NCI-H2171 treated with DMSO at 0.1 percent for 48 hours (cell line): ENCODE measurements around the gene RAB5IF.
"Not testable (repeated sequence)": the region's sequence is repeated elsewhere in the genome, so short reads cannot be mapped to it uniquely, and the experiment has no call there.

Experiments
- DNase-seq: peaks from one replicate; lab custom pipeline; 2025; lab: John Stamatoyannopoulos, UW

The RAB5IF gene

GRCh38 chr20:36629719-36630681, 24.4 kb downstream of the RAB5IF start:
- DNase-seq, result no peak

GRCh38 chr20:36631646-36632045, 26.1 kb downstream of the RAB5IF start:
- no peak for DNase-seq

GRCh38 chr20:36632147-36632486, 26.5 kb downstream of the RAB5IF start:
- DNase-seq, result no peak

GRCh38 chr20:36632487-36633284, 27.1 kb downstream of the RAB5IF start:
- no peak for DNase-seq

- DNase-seq, result no peak
These were observed 27.8 kb downstream of the RAB5IF start for GRCh38 chr20:36633285-36633772.

GRCh38 chr20:36634342-36634741, 28.8 kb downstream of the RAB5IF start:
- no peak for DNase-seq

- not testable (repeated sequence) for DNase-seq
These were observed 33.4 kb downstream of the RAB5IF start for GRCh38 chr20:36638876-36639400.

GRCh38 chr20:36641506-36641843, 35.9 kb downstream of the RAB5IF start:
- DNase-seq, result no peak

- DNase-seq, result no peak
These were observed 36.6 kb downstream of the RAB5IF start for GRCh38 chr20:36642136-36642535.

GRCh38 chr20:36644032-36644705, 38.6 kb downstream of the RAB5IF start:
- DNase-seq, result no peak

- no peak for DNase-seq
These were observed 39.1 kb downstream of the RAB5IF start for GRCh38 chr20:36644706-36645095.

- no peak for DNase-seq
These were observed 39.8 kb downstream of the RAB5IF start for GRCh38 chr20:36645353-36645752.

GRCh38 chr20:36645998-36646397, 40.4 kb downstream of the RAB5IF start, which contains the start of gene SLA2:
SLA2 (minus strand) TSS chr20:36646196; CDS start chr20:36641335, 4,861 bp downstream.
- DNase-seq, result no peak

- peak; percentile 79 for DNase-seq
These were observed 41.1 kb downstream of the RAB5IF start for GRCh38 chr20:36646678-36647077.

- peak; percentile 44 for DNase-seq
These were observed 41.9 kb downstream of the RAB5IF start for GRCh38 chr20:36647196-36648121.

GRCh38 chr20:36653456-36653855, 47.9 kb downstream of the RAB5IF start:
- DNase-seq, result peak; percentile 21

- no peak for DNase-seq
These were observed 48.9 kb downstream of the RAB5IF start for GRCh38 chr20:36654506-36654905.

GRCh38 chr20:36655004-36655403, 49.4 kb downstream of the RAB5IF start:
- no peak for DNase-seq

- no peak for DNase-seq
These were observed 51.2 kb downstream of the RAB5IF start for GRCh38 chr20:36656733-36657132.

GRCh38 chr20:36658300-36658699, 52.7 kb downstream of the RAB5IF start:
- no peak for DNase-seq
